HCT116 (cell line): ENCODE data around the gene OBSCN. TPM values are rescaled to one million over a fixed set of nuclear protein-coding genes. Genes with fewer than 3 reads are reported as not detected.
A peak's percentile ranks its signal among the peaks of the same experiment; 100 is the strongest.

Source experiments
- ATAC-seq: fragments of 200-7000 bp; cut with Tn5 transposase; 2 replicates; pipeline ENCODE4 v1.9.1; 2020; ENCODE audit warnings: mild to moderate bottlenecking, moderate library complexity
- BruUV-seq: library from RNA; stranded (reverse); fragments of 400-500 nt; replicated peaks from 2 replicates; lab custom pipeline; 2021; lab: Mats Ljungman, UMichigan
- CTCF ChIA-PET: fragments of 300-600 bp; sonication (Branson Sonifier 250); formaldehyde crosslinking; loops from one replicate; lab custom pipeline; 2021; ENCODE audit warnings: antibody characterized with exemption; lab: Charles Lee
- POLR2A ChIA-PET: fragments of 300-600, 350-600 bp; sonication (Branson Sonifier 250); formaldehyde crosslinking; loops from one replicate; lab custom pipeline; 2021; ENCODE audit warnings: antibody characterized with exemption; lab: Charles Lee
- RAD21 ChIA-PET, 2 experiments: fragments of 300-600 bp; sonication (Branson Sonifier 250); formaldehyde crosslinking; loops; one replicate each; lab custom pipeline; 2023; ENCODE audit warnings: low total read pairs in 2 of 2; ENCODE audit not compliant: uncharacterized antibody in 2 of 2, unreplicated experiment in 2 of 2, low non-redundant PET in 1 of 2; lab: Charles Lee
- DNase-seq: peaks from one replicate; pipeline ENCODE4 v3.0.0-alpha.2; 2010; ENCODE audit warnings: low read depth, low spot score
- H2AFZ ChIP-seq: fragments of 200-600 bp; shearing (Covaris generic), sonication (generic); 2 replicates; pipeline ENCODE4 v1.6.1; 2017; ENCODE audit warnings: low read depth, mixed run types, mixed read lengths, antibody characterized with exemption, low read length; ENCODE audit not compliant: poor library complexity, severe bottlenecking
- H3K27ac ChIP-seq: 2 replicates; pipeline ENCODE4 v1.5.1; 2012; ENCODE audit warnings: low read depth, low read length
- H3K27me3 ChIP-seq: fragments of 200-600 bp; sonication (generic); 2 replicates; pipeline ENCODE4 v1.6.1; 2016; ENCODE audit warnings: mixed run types, low read length, mixed read lengths; ENCODE audit not compliant: insufficient read depth
- H3K36me3 ChIP-seq, 2 experiments: fragments of 200-500 bp in 1 of 2; fragments of 200-600 bp in 1 of 2; sonication (Bioruptor generic) in 1 of 2; sonication (generic) in 1 of 2; 2 replicates each; pipeline versions ENCODE4 v1.5.1 to v1.6.1; 2014 to 2016; ENCODE audit warnings: low read length in 2 of 2, inconsistent platforms in 1 of 2, mixed read lengths in 1 of 2, mixed run types in 1 of 2; ENCODE audit not compliant: insufficient read depth in 2 of 2, control insufficient read depth in 1 of 2
- H3K4me1 ChIP-seq, 2 experiments: fragments of 200-600 bp in 1 of 2; sonication (generic) in 1 of 2; 2 replicates each; pipeline versions ENCODE4 v1.5.1 to v1.6.1; 2012 to 2017; ENCODE audit warnings: low read length in 2 of 2, inconsistent platforms in 1 of 2, mild to moderate bottlenecking in 1 of 2, mixed read lengths in 1 of 2, mixed run types in 1 of 2, moderate library complexity in 1 of 2; ENCODE audit not compliant: insufficient read depth in 2 of 2, control insufficient read depth in 1 of 2
- H3K4me2 ChIP-seq: fragments of 200-600 bp; sonication (generic); 2 replicates; pipeline ENCODE4 v1.6.1; 2017; ENCODE audit warnings: mixed run types, low read length, mixed read lengths
- H3K4me3 ChIP-seq, 2 experiments: fragments of 200-600 bp in 1 of 2; sonication (generic) in 1 of 2; replicated peaks in 1 of 2; 2 replicates each; pipeline ENCODE4 v1.5.1; 2011 to 2016; ENCODE audit warnings: low read length in 2 of 2, control low read depth in 1 of 2, low read depth in 1 of 2, mild to moderate bottlenecking in 1 of 2, mixed read lengths in 1 of 2, mixed run types in 1 of 2
- H3K79me2 ChIP-seq: fragments of 200-600 bp; sonication (generic); 2 replicates; pipeline ENCODE4 v1.6.1; 2017; ENCODE audit warnings: mild to moderate bottlenecking, mixed run types, low read length, moderate library complexity, mixed read lengths; ENCODE audit not compliant: insufficient read depth
- H3K9ac ChIP-seq: fragments of 200-600 bp; sonication (generic); 2 replicates; pipeline ENCODE4 v1.6.1; 2016; ENCODE audit warnings: low read length, mixed read lengths
- H3K9me2 ChIP-seq: fragments of 200-600 bp; sonication (generic), shearing (Covaris generic); 2 replicates; pipeline ENCODE4 v1.6.1; 2017; ENCODE audit warnings: mixed run types, mild to moderate bottlenecking, moderate library complexity; ENCODE audit not compliant: insufficient read depth
- H3K9me3 ChIP-seq, 2 experiments: fragments of 200-500 bp in 1 of 2; fragments of 200-600 bp in 1 of 2; sonication (Bioruptor generic) in 1 of 2; sonication (generic) in 1 of 2; 2 replicates each; pipeline ENCODE4 v1.6.1; 2014 to 2017; ENCODE audit warnings: low read length in 2 of 2, mixed read lengths in 2 of 2, inconsistent platforms in 1 of 2, low read depth in 1 of 2, mild to moderate bottlenecking in 1 of 2, mixed run types in 1 of 2, moderate library complexity in 1 of 2; ENCODE audit not compliant: control insufficient read depth in 1 of 2, insufficient read depth in 1 of 2
- H4K20me1 ChIP-seq: fragments of 200-600 bp; sonication (generic), shearing (Covaris generic); 2 replicates; pipeline ENCODE4 v1.6.1; 2017; ENCODE audit warnings: mixed run types, mild to moderate bottlenecking, moderate library complexity; ENCODE audit not compliant: insufficient read depth
- CEBPB ChIP-seq: IDR thresholded peaks from 2 replicates; pipeline ENCODE4 v1.6.1; 2012; ENCODE audit warnings: low read depth
- ELF1 ChIP-seq: IDR thresholded peaks from 2 replicates; pipeline ENCODE4 v1.6.1; 2012; ENCODE audit warnings: low read depth, borderline replicate concordance
- EZH2phosphoT487 ChIP-seq: fragments of 200-600 bp; IDR thresholded peaks from 2 replicates; pipeline ENCODE4 v1.6.1; 2018; ENCODE audit warnings: antibody characterized with exemption, borderline replicate concordance
- POLR2AphosphoS5 ChIP-seq: IDR thresholded peaks from 2 replicates; pipeline ENCODE4 v1.6.1; 2011; ENCODE audit warnings: mild to moderate bottlenecking, low read depth, low read length, moderate library complexity
- RAD21 ChIP-seq: IDR thresholded peaks from 2 replicates; pipeline ENCODE4 v1.6.1; 2012; ENCODE audit warnings: low read depth, mild to moderate bottlenecking
- SIN3A ChIP-seq: IDR thresholded peaks from 2 replicates; pipeline ENCODE4 v1.6.1; 2012; ENCODE audit warnings: low read depth
- SP1 ChIP-seq: IDR thresholded peaks from 2 replicates; pipeline ENCODE4 v1.6.1; 2012; ENCODE audit warnings: low read depth
- ZFX ChIP-seq: fragments of 450-650 bp; IDR thresholded peaks from 2 replicates; pipeline ENCODE4 v1.6.1; 2017
- ZNF274 ChIP-seq: fragments of 200-500 bp; sonication (Bioruptor generic); IDR thresholded peaks from 2 replicates; pipeline ENCODE4 v1.6.1; 2014; ENCODE audit warnings: mild to moderate bottlenecking, low read depth, low read length, inconsistent platforms
- intact Hi-C: fragments of 100-400 bp; cut with micrococcal nuclease; formaldehyde crosslinking; loops from 2 replicates; pipeline ENCODE4 v1.10.0; 2022
- total RNA-seq: library from RNA; stranded (reverse); gene quantifications from one replicate; pipeline ENCODE4 v1.2.1, GENCODE V29; 2021; ENCODE audit not compliant: unreplicated experiment
- TF ChIP-seq, protein P1 (sequence below): IDR thresholded peaks from 2 replicates; pipeline ENCODE4 v1.6.1; 2012
- TF ChIP-seq, protein P2 (sequence below): IDR thresholded peaks from 2 replicates; pipeline ENCODE4 v1.6.1; 2011; ENCODE audit warnings: mild to moderate bottlenecking, low read length, moderate library complexity; ENCODE audit not compliant: insufficient replicate concordance; ENCODE audit errors: extremely low read depth
- TF ChIP-seq, protein P3 (sequence below), 3 experiments: fragments of 200-600 bp in 1 of 3; sonication (generic) in 1 of 3; IDR thresholded peaks in 2 of 3; conservative IDR thresholded peaks in 1 of 3; 2 replicates each; pipeline ENCODE4 v1.5.1; 2012 to 2017; ENCODE audit warnings: low read depth in 2 of 3, low read length in 2 of 3, antibody characterized with exemption in 1 of 3, borderline replicate concordance in 1 of 3, control low read depth in 1 of 3, mild to moderate bottlenecking in 1 of 3, mixed read lengths in 1 of 3, mixed run types in 1 of 3, moderate library complexity in 1 of 3; ENCODE audit not compliant: insufficient read depth in 1 of 3

The OBSCN gene
- total RNA-seq, 1 experiment from 2014 or later, result 16.6 TPM

DNA sequence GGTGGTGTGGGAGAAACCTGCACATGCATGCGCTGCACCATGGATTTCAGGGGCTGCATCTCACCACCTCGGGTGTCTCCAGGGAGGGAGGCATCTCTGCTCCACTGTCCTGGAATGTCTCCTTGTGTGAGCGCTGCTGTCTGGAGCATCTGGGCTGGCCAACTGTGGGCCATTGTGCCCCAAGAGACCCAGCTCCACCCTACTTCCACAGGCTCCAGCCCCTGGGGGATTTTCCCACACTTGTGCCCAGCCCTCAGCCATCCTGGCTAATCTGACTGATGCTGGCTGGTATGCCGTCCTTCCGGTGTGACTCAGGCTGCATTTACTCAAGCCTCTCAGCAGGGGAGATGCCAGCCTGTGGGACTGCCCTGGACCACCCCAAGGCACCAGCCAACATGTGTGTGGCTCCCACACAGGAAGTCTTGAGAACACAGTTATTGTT, 136.8 kb downstream of the OBSCN start:
- ATAC-seq (0 out of 2 replicates have a peak, but pooled peaks have one; percentile 35), DNase-seq (no peak)
- H3K9ac ChIP-seq, result no peak overlapping the region
- RAD21 ChIA-PET, result no interaction called here
- no peaks in the 10 kb centered on the region for H3K27me3 ChIP-seq
- H3K79me2 ChIP-seq, result no peaks in the 10 kb centered on the region
- H3K4me3 ChIP-seq, result no peak overlapping the region
- peaks cover 0 to 10% of the 10 kb centered on the region in 2 experiments; a peak in 1 of 4 replicates for H3K4me1 ChIP-seq
- no TSS peak for BruUV-seq
- no peak overlapping the region for H3K27ac ChIP-seq
- POLR2A ChIA-PET, result no interaction called here
- H3K9me2 ChIP-seq, result no peaks in the 10 kb centered on the region
- H2AFZ ChIP-seq, result no peak overlapping the region
- H4K20me1 ChIP-seq, result no peaks in the 10 kb centered on the region
- no peaks in the 10 kb centered on the region for H3K36me3 ChIP-seq
- H3K9me3 ChIP-seq, result peaks cover 0 to 7% of the 10 kb centered on the region in 2 experiments; a peak in 1 of 4 replicates
- TF ChIP-seq ZFX (no peak), CEBPB (no peak), ELF1 (no peak), SP1 (no peak), EZH2phosphoT487 (no peak), SIN3A (no peak), POLR2AphosphoS5 (no peak), ZNF274 (no peak), RAD21 (no peak)
- TF ChIP-seq, protein P1, sequence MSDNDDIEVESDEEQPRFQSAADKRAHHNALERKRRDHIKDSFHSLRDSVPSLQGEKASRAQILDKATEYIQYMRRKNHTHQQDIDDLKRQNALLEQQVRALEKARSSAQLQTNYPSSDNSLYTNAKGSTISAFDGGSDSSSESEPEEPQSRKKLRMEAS, result no peak
- TF ChIP-seq, protein P2, sequence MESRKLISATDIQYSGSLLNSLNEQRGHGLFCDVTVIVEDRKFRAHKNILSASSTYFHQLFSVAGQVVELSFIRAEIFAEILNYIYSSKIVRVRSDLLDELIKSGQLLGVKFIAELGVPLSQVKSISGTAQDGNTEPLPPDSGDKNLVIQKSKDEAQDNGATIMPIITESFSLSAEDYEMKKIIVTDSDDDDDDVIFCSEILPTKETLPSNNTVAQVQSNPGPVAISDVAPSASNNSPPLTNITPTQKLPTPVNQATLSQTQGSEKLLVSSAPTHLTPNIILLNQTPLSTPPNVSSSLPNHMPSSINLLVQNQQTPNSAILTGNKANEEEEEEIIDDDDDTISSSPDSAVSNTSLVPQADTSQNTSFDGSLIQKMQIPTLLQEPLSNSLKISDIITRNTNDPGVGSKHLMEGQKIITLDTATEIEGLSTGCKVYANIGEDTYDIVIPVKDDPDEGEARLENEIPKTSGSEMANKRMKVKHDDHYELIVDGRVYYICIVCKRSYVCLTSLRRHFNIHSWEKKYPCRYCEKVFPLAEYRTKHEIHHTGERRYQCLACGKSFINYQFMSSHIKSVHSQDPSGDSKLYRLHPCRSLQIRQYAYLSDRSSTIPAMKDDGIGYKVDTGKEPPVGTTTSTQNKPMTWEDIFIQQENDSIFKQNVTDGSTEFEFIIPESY, result no peak
- TF ChIP-seq, protein P3, sequence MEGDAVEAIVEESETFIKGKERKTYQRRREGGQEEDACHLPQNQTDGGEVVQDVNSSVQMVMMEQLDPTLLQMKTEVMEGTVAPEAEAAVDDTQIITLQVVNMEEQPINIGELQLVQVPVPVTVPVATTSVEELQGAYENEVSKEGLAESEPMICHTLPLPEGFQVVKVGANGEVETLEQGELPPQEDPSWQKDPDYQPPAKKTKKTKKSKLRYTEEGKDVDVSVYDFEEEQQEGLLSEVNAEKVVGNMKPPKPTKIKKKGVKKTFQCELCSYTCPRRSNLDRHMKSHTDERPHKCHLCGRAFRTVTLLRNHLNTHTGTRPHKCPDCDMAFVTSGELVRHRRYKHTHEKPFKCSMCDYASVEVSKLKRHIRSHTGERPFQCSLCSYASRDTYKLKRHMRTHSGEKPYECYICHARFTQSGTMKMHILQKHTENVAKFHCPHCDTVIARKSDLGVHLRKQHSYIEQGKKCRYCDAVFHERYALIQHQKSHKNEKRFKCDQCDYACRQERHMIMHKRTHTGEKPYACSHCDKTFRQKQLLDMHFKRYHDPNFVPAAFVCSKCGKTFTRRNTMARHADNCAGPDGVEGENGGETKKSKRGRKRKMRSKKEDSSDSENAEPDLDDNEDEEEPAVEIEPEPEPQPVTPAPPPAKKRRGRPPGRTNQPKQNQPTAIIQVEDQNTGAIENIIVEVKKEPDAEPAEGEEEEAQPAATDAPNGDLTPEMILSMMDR (IDR thresholded peaks at IDR 0.05 in 2 of 3, conservative IDR thresholded peaks at IDR 0.05 in 1 of 3; ENCODE audit: borderline replicate concordance in 1 of 3, insufficient read depth in 1 of 3, low read depth in 2 of 3, low read length in 2 of 3), result no peak
- intact Hi-C loops, result loop anchor here (5.0 kb wide), 1 partner anchor 113 kb away; a partner anchor contains a TSS
- H3K4me2 ChIP-seq, result no peak overlapping the region
- CTCF ChIA-PET, result no interaction called here
